ENCODE data around the gene ZNF790.

DNA sequence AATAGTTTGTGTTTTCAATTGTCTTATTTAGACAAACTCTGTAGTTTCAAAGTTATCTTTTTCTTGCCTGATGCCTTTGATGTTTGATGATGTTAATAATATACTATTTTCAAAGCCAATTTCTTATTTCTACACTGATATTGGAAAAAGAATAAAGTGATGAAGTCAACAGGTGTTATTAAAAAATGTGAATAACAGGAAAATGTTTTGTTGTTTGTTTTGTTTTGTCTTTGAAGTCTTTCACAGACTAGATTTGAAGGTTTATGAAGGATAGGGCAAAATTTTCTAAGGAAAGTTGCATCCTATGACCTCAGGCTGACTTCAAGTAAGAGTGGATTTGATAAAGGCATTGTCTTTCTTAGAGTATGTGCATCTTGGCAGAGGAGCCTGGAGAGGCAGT is 31.2 kb downstream of the ZNF790 start:
- TF ChIP-seq, protein P1, sequence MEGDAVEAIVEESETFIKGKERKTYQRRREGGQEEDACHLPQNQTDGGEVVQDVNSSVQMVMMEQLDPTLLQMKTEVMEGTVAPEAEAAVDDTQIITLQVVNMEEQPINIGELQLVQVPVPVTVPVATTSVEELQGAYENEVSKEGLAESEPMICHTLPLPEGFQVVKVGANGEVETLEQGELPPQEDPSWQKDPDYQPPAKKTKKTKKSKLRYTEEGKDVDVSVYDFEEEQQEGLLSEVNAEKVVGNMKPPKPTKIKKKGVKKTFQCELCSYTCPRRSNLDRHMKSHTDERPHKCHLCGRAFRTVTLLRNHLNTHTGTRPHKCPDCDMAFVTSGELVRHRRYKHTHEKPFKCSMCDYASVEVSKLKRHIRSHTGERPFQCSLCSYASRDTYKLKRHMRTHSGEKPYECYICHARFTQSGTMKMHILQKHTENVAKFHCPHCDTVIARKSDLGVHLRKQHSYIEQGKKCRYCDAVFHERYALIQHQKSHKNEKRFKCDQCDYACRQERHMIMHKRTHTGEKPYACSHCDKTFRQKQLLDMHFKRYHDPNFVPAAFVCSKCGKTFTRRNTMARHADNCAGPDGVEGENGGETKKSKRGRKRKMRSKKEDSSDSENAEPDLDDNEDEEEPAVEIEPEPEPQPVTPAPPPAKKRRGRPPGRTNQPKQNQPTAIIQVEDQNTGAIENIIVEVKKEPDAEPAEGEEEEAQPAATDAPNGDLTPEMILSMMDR (IDR thresholded peaks at IDR 0.05; ENCODE audit: insufficient read depth, low read length), result no peak
- no peak for TF ChIP-seq POLR2AphosphoS5 (IDR thresholded peaks at IDR 0.05; ENCODE audit: low read depth)

Data from HL-60 (cell line).